Measurements from ENCODE around the gene VAV1.
A peak's percentile ranks its signal among the peaks of the same experiment; 100 is the strongest.

The VAV1 gene

GRCh38 chr19:6818246-6818645 is 45.7 kb downstream of the VAV1 start:
- no peak overlapping the region for H3K4me2 ChIP-seq (ENCODE audit: insufficient read depth, low read length, poor library complexity, severe bottlenecking)

GRCh38 chr19:6819323-6819722 is 46.8 kb downstream of the VAV1 start:
- no peak overlapping the region for H3K4me2 ChIP-seq (ENCODE audit: insufficient read depth, low read length, poor library complexity, severe bottlenecking)
- H4K8ac ChIP-seq (ENCODE audit: low read depth, low read length), result no peak overlapping the region
- H3K18ac ChIP-seq (ENCODE audit: low read length), result no peak overlapping the region
- H3K4me1 ChIP-seq (ENCODE audit: control insufficient read depth in 2 of 2, insufficient read depth in 1 of 2, low read depth in 1 of 2, low read length in 2 of 2), result no peaks in the 10 kb centered on the region
- no peak overlapping the region for H2BK15ac ChIP-seq (ENCODE audit: low read length)
- H3K9me3 ChIP-seq (replicated peaks in 1 of 2; ENCODE audit: control insufficient read depth in 2 of 2, insufficient read depth in 1 of 2, low read depth in 1 of 2, low read length in 2 of 2), result peaks cover 3 to 6% of the 10 kb centered on the region in 2 donors
- DNase-seq (ENCODE audit: low spot score), result no peak
- no peaks in the 10 kb centered on the region for H3K27me3 ChIP-seq (ENCODE audit: control insufficient read depth in 3 of 3, insufficient read depth in 3 of 3, low read depth in 1 of 3, low read length in 3 of 3)
- no peak overlapping the region for H3K9ac ChIP-seq (ENCODE audit: low read depth, low read length, poor library complexity)
- no peak overlapping the region for H2AK5ac ChIP-seq (ENCODE audit: low read depth, low read length)
- H2BK12ac ChIP-seq (ENCODE audit: low read length), result no peak overlapping the region
- no peak overlapping the region for H4K91ac ChIP-seq (ENCODE audit: low read depth, low read length, poor library complexity)
- no peak overlapping the region for H2BK120ac ChIP-seq (ENCODE audit: low read depth, low read length)
- H2AFZ ChIP-seq (ENCODE audit: low read length), result no peak overlapping the region
- H3K14ac ChIP-seq (ENCODE audit: low read length), result no peak overlapping the region
- no peaks in the 10 kb centered on the region for H3K36me3 ChIP-seq (replicated peaks in 1 of 2; ENCODE audit: control insufficient read depth in 2 of 2, insufficient read depth in 2 of 2, low read length in 2 of 2)
- no CpG with 5 or more reads among the region's 2 CpGs for WGBS, 2 donors (ENCODE audit: extremely low coverage in 2 of 2, insufficient read length in 2 of 2, insufficient replicate concordance in 1 of 2)
- no peak overlapping the region for H3K4me3 ChIP-seq (ENCODE audit: low read length in 2 of 2)
- no peak overlapping the region for H2BK5ac ChIP-seq (ENCODE audit: low read length)
- no peak overlapping the region for H3K27ac ChIP-seq (replicated peaks; ENCODE audit: low read length)
- H3K79me1 ChIP-seq (ENCODE audit: low read depth, low read length), result no peaks in the 10 kb centered on the region
- no peak overlapping the region for H3K4ac ChIP-seq (ENCODE audit: low read length)
- no peak overlapping the region for H3K23ac ChIP-seq (ENCODE audit: low read depth, low read length, poor library complexity)

More at GRCh38 chr19:6818246-6818645, 45.7 kb downstream of the VAV1 start:
- Histone ChIP-seq H2BK15ac (ENCODE audit: low read length) (no peak overlapping the region), H2AK5ac (ENCODE audit: low read depth, low read length) (no peak overlapping the region), H2AFZ (ENCODE audit: low read length) (no peak overlapping the region), H3K9ac (ENCODE audit: low read depth, low read length, poor library complexity) (no peak overlapping the region), H2BK12ac (ENCODE audit: low read length) (no peak overlapping the region), H3K79me1 (ENCODE audit: low read depth, low read length) (no peaks in the 10 kb centered on the region), H3K27ac (replicated peaks; ENCODE audit: low read length) (no peak overlapping the region), H4K8ac (ENCODE audit: low read depth, low read length) (no peak overlapping the region), H4K91ac (ENCODE audit: low read depth, low read length, poor library complexity) (no peak overlapping the region), H3K23ac (ENCODE audit: low read depth, low read length, poor library complexity) (no peak overlapping the region), H3K4me3 (ENCODE audit: low read length in 2 of 2) (no peak overlapping the region), H3K9me3 (replicated peaks in 1 of 2; ENCODE audit: control insufficient read depth in 2 of 2, insufficient read depth in 1 of 2, low read depth in 1 of 2, low read length in 2 of 2) (peaks cover 3 to 6% of the 10 kb centered on the region in 2 donors), H3K18ac (ENCODE audit: low read length) (no peak overlapping the region), H3K36me3 (replicated peaks in 1 of 2; ENCODE audit: control insufficient read depth in 2 of 2, insufficient read depth in 2 of 2, low read length in 2 of 2) (no peaks in the 10 kb centered on the region), H2BK5ac (ENCODE audit: low read length) (no peak overlapping the region), H3K27me3 (ENCODE audit: control insufficient read depth in 3 of 3, insufficient read depth in 3 of 3, low read depth in 1 of 3, low read length in 3 of 3) (no peaks in the 10 kb centered on the region), H3K4ac (ENCODE audit: low read length) (no peak overlapping the region), H2BK120ac (ENCODE audit: low read depth, low read length) (no peak overlapping the region), H3K4me1 (ENCODE audit: control insufficient read depth in 2 of 2, insufficient read depth in 1 of 2, low read depth in 1 of 2, low read length in 2 of 2) (no peaks in the 10 kb centered on the region), H3K14ac (ENCODE audit: low read length) (no peak overlapping the region)
- DNase-seq (ENCODE audit: low spot score), result no peak
- WGBS, 2 donors (ENCODE audit: extremely low coverage in 2 of 2, insufficient read length in 2 of 2, insufficient replicate concordance in 1 of 2), result no CpG with 5 or more reads among the region's 4 CpGs

- H3K27ac ChIP-seq (replicated peaks; ENCODE audit: low read length), result no peak overlapping the region
- H3K23ac ChIP-seq (ENCODE audit: low read depth, low read length, poor library complexity), result no peak overlapping the region
- H2BK120ac ChIP-seq (ENCODE audit: low read depth, low read length), result no peak overlapping the region
- no CpG with 5 or more reads among the region's 4 CpGs for WGBS, 2 donors (ENCODE audit: extremely low coverage in 2 of 2, insufficient read length in 2 of 2, insufficient replicate concordance in 1 of 2)
- H2AFZ ChIP-seq (ENCODE audit: low read length), result no peak overlapping the region
- DNase-seq (ENCODE audit: low spot score), result no peak
- H3K14ac ChIP-seq (ENCODE audit: low read length), result no peak overlapping the region
- H4K8ac ChIP-seq (ENCODE audit: low read depth, low read length), result no peak overlapping the region
- H3K9ac ChIP-seq (ENCODE audit: low read depth, low read length, poor library complexity), result no peak overlapping the region
- no peaks in the 10 kb centered on the region for H3K27me3 ChIP-seq (ENCODE audit: control insufficient read depth in 3 of 3, insufficient read depth in 3 of 3, low read depth in 1 of 3, low read length in 3 of 3)
- no peak overlapping the region for H4K91ac ChIP-seq (ENCODE audit: low read depth, low read length, poor library complexity)
- H3K4me1 ChIP-seq (ENCODE audit: control insufficient read depth in 2 of 2, insufficient read depth in 1 of 2, low read depth in 1 of 2, low read length in 2 of 2), result no peaks in the 10 kb centered on the region
- H3K9me3 ChIP-seq (replicated peaks in 1 of 2; ENCODE audit: control insufficient read depth in 2 of 2, insufficient read depth in 1 of 2, low read depth in 1 of 2, low read length in 2 of 2), result peaks cover 3 to 6% of the 10 kb centered on the region in 2 donors
- H3K18ac ChIP-seq (ENCODE audit: low read length), result no peak overlapping the region
- no peaks in the 10 kb centered on the region for H3K79me1 ChIP-seq (ENCODE audit: low read depth, low read length)
- no peak overlapping the region for H2BK12ac ChIP-seq (ENCODE audit: low read length)
- no peak overlapping the region for H2AK5ac ChIP-seq (ENCODE audit: low read depth, low read length)
- no peak overlapping the region for H3K4me2 ChIP-seq (ENCODE audit: insufficient read depth, low read length, poor library complexity, severe bottlenecking)
- H3K4ac ChIP-seq (ENCODE audit: low read length), result no peak overlapping the region
- no peak overlapping the region for H2BK15ac ChIP-seq (ENCODE audit: low read length)
- no peak overlapping the region for H3K4me3 ChIP-seq (ENCODE audit: low read length in 2 of 2)
- no peaks in the 10 kb centered on the region for H3K36me3 ChIP-seq (replicated peaks in 1 of 2; ENCODE audit: control insufficient read depth in 2 of 2, insufficient read depth in 2 of 2, low read length in 2 of 2)
- no peak overlapping the region for H2BK5ac ChIP-seq (ENCODE audit: low read length)
Measured at GRCh38 chr19:6820237-6820636, 47.7 kb downstream of the VAV1 start.

GRCh38 chr19:6821639-6822310 is 49.3 kb downstream of the VAV1 start:
- H4K8ac ChIP-seq (ENCODE audit: low read depth, low read length), result no peak overlapping the region
- no peak overlapping the region for H3K14ac ChIP-seq (ENCODE audit: low read length)
- H2BK5ac ChIP-seq (ENCODE audit: low read length), result no peak overlapping the region
- peak overlapping the region; percentile 55 for H3K23ac ChIP-seq (ENCODE audit: low read depth, low read length, poor library complexity)
- no peak overlapping the region for H2AFZ ChIP-seq (ENCODE audit: low read length)
- no peak overlapping the region for H3K4ac ChIP-seq (ENCODE audit: low read length)
- no peak overlapping the region for H2AK5ac ChIP-seq (ENCODE audit: low read depth, low read length)
- no peaks in the 10 kb centered on the region for H3K27me3 ChIP-seq (ENCODE audit: control insufficient read depth in 3 of 3, insufficient read depth in 3 of 3, low read depth in 1 of 3, low read length in 3 of 3)
- no peaks in the 10 kb centered on the region for H3K79me1 ChIP-seq (ENCODE audit: low read depth, low read length)
- peak overlapping the region; percentile 43 for H4K91ac ChIP-seq (ENCODE audit: low read depth, low read length, poor library complexity)
- H3K9me3 ChIP-seq (replicated peaks in 1 of 2; ENCODE audit: control insufficient read depth in 2 of 2, insufficient read depth in 1 of 2, low read depth in 1 of 2, low read length in 2 of 2), result peaks cover 3 to 6% of the 10 kb centered on the region in 2 donors
- H3K9ac ChIP-seq (ENCODE audit: low read depth, low read length, poor library complexity), result no peak overlapping the region
- no peak overlapping the region for H3K27ac ChIP-seq (replicated peaks; ENCODE audit: low read length)
- H2BK12ac ChIP-seq (ENCODE audit: low read length), result peak overlapping the region; percentile 58
- no CpG with 5 or more reads among the region's 17 CpGs for WGBS, 2 donors (ENCODE audit: extremely low coverage in 2 of 2, insufficient read length in 2 of 2, insufficient replicate concordance in 1 of 2)
- H3K36me3 ChIP-seq (replicated peaks in 1 of 2; ENCODE audit: control insufficient read depth in 2 of 2, insufficient read depth in 2 of 2, low read length in 2 of 2), result no peaks in the 10 kb centered on the region
- H3K4me2 ChIP-seq (ENCODE audit: insufficient read depth, low read length, poor library complexity, severe bottlenecking), result no peak overlapping the region
- no peaks in the 10 kb centered on the region for H3K4me1 ChIP-seq (ENCODE audit: control insufficient read depth in 2 of 2, insufficient read depth in 1 of 2, low read depth in 1 of 2, low read length in 2 of 2)
- no peak for DNase-seq (ENCODE audit: low spot score)
- H3K18ac ChIP-seq (ENCODE audit: low read length), result peak overlapping the region; percentile 22
- H2BK120ac ChIP-seq (ENCODE audit: low read depth, low read length), result no peak overlapping the region
- peak overlapping the region in 1 of 2 donors; percentile 60 for H3K4me3 ChIP-seq (ENCODE audit: low read length in 2 of 2)
- H2BK15ac ChIP-seq (ENCODE audit: low read length), result no peak overlapping the region

Measured in neuronal stem cell (in vitro differentiated cells).